ENCODE results near the gene PPP5C.
A peak's percentile ranks its signal among the peaks of the same experiment; 100 is the strongest.

The PPP5C gene

GRCh38 chr19:46340051-46340659 is 6.7 kb upstream of the PPP5C start:
- Histone ChIP-seq H3K27me3 (ENCODE audit: control insufficient read depth, insufficient read depth, low read length) (no peaks in the 10 kb centered on the region), H3K36me3 (ENCODE audit: control insufficient read depth, insufficient read depth, low read length) (no peaks in the 10 kb centered on the region), H3K9ac (ENCODE audit: low read length) (no peak overlapping the region), H3K27ac (ENCODE audit: low read depth, low read length) (no peak overlapping the region), H3K4me3 (ENCODE audit: low read length) (no peak overlapping the region), H3K4me1 (ENCODE audit: control insufficient read depth, insufficient read depth, low read length) (no peaks in the 10 kb centered on the region)

- Histone ChIP-seq H3K36me3 (ENCODE audit: control insufficient read depth, insufficient read depth, low read length) (no peaks in the 10 kb centered on the region), H3K4me3 (ENCODE audit: low read length) (no peak overlapping the region), H3K4me1 (ENCODE audit: control insufficient read depth, insufficient read depth, low read length) (no peaks in the 10 kb centered on the region)
Observed at GRCh38 chr19:46341937-46342336, 5.0 kb upstream of the PPP5C start.

GRCh38 chr19:46344363-46344762 is 2.5 kb upstream of the PPP5C start:
- Histone ChIP-seq H3K27ac (ENCODE audit: low read depth, low read length) (no peak overlapping the region), H3K4me3 (ENCODE audit: low read length) (no peak overlapping the region), H3K9ac (ENCODE audit: low read length) (no peak overlapping the region), H3K36me3 (ENCODE audit: control insufficient read depth, insufficient read depth, low read length) (no peaks in the 10 kb centered on the region), H3K27me3 (ENCODE audit: control insufficient read depth, insufficient read depth, low read length) (no peaks in the 10 kb centered on the region), H3K4me1 (ENCODE audit: control insufficient read depth, insufficient read depth, low read length) (peaks cover 5% of the 10 kb centered on the region)

More at GRCh38 chr19:46341937-46342336, 5.0 kb upstream of the PPP5C start:
- no peak overlapping the region for H3K27ac ChIP-seq (ENCODE audit: low read depth, low read length)
- H3K27me3 ChIP-seq (ENCODE audit: control insufficient read depth, insufficient read depth, low read length) = no peaks in the 10 kb centered on the region
- no peak overlapping the region for H3K9ac ChIP-seq (ENCODE audit: low read length)

GRCh38 chr19:46345157-46345556 is 1.7 kb upstream of the PPP5C start:
- Histone ChIP-seq H3K4me1 (ENCODE audit: control insufficient read depth, insufficient read depth, low read length) (peaks cover 9% of the 10 kb centered on the region), H3K27ac (ENCODE audit: low read depth, low read length) (no peak overlapping the region), H3K27me3 (ENCODE audit: control insufficient read depth, insufficient read depth, low read length) (no peaks in the 10 kb centered on the region), H3K36me3 (ENCODE audit: control insufficient read depth, insufficient read depth, low read length) (no peaks in the 10 kb centered on the region), H3K4me3 (ENCODE audit: low read length) (no peak overlapping the region), H3K9ac (ENCODE audit: low read length) (no peak overlapping the region)

GRCh38 chr19:46347572-46347883 is 641 bp downstream of the PPP5C start:
- Histone ChIP-seq H3K4me1 (ENCODE audit: control insufficient read depth, insufficient read depth, low read length) (peaks cover 24% of the 10 kb centered on the region), H3K4me3 (ENCODE audit: low read length) (peak overlapping the region; percentile 96), H3K9ac (ENCODE audit: low read length) (no peak overlapping the region), H3K36me3 (ENCODE audit: control insufficient read depth, insufficient read depth, low read length) (no peaks in the 10 kb centered on the region), H3K27ac (ENCODE audit: low read depth, low read length) (no peak overlapping the region), H3K27me3 (ENCODE audit: control insufficient read depth, insufficient read depth, low read length) (no peaks in the 10 kb centered on the region)

GRCh38 chr19:46347985-46348384 is 1.1 kb downstream of the PPP5C start:
- H3K27ac ChIP-seq (ENCODE audit: low read depth, low read length) = no peak overlapping the region
- peaks cover 24% of the 10 kb centered on the region for H3K4me1 ChIP-seq (ENCODE audit: control insufficient read depth, insufficient read depth, low read length)
- H3K36me3 ChIP-seq (ENCODE audit: control insufficient read depth, insufficient read depth, low read length) = no peaks in the 10 kb centered on the region
- no peaks in the 10 kb centered on the region for H3K27me3 ChIP-seq (ENCODE audit: control insufficient read depth, insufficient read depth, low read length)
- peak overlapping the region; percentile 96 for H3K4me3 ChIP-seq (ENCODE audit: low read length)
- no peak overlapping the region for H3K9ac ChIP-seq (ENCODE audit: low read length)

GRCh38 chr19:46349311-46349993 is 2.6 kb downstream of the PPP5C start:
- no peak overlapping the region for H3K9ac ChIP-seq (ENCODE audit: low read length)
- H3K4me3 ChIP-seq (ENCODE audit: low read length) = no peak overlapping the region
- H3K27me3 ChIP-seq (ENCODE audit: control insufficient read depth, insufficient read depth, low read length) = no peaks in the 10 kb centered on the region
- H3K36me3 ChIP-seq (ENCODE audit: control insufficient read depth, insufficient read depth, low read length) = peaks cover 9% of the 10 kb centered on the region
- peaks cover 24% of the 10 kb centered on the region for H3K4me1 ChIP-seq (ENCODE audit: control insufficient read depth, insufficient read depth, low read length)
- no peak overlapping the region for H3K27ac ChIP-seq (ENCODE audit: low read depth, low read length)

- Histone ChIP-seq H3K27ac (ENCODE audit: low read depth, low read length) (no peak overlapping the region), H3K4me1 (ENCODE audit: control insufficient read depth, insufficient read depth, low read length) (peaks cover 24% of the 10 kb centered on the region), H3K27me3 (ENCODE audit: control insufficient read depth, insufficient read depth, low read length) (no peaks in the 10 kb centered on the region), H3K4me3 (ENCODE audit: low read length) (no peak overlapping the region), H3K9ac (ENCODE audit: low read length) (no peak overlapping the region), H3K36me3 (ENCODE audit: control insufficient read depth, insufficient read depth, low read length) (peaks cover 14% of the 10 kb centered on the region)
Observed at GRCh38 chr19:46350029-46350757, 3.3 kb downstream of the PPP5C start.

- H3K4me1 ChIP-seq (ENCODE audit: control insufficient read depth, insufficient read depth, low read length) = peaks cover 24% of the 10 kb centered on the region
- peaks cover 14% of the 10 kb centered on the region for H3K36me3 ChIP-seq (ENCODE audit: control insufficient read depth, insufficient read depth, low read length)
- H3K27me3 ChIP-seq (ENCODE audit: control insufficient read depth, insufficient read depth, low read length) = no peaks in the 10 kb centered on the region
- H3K9ac ChIP-seq (ENCODE audit: low read length) = no peak overlapping the region
- no peak overlapping the region for H3K4me3 ChIP-seq (ENCODE audit: low read length)
- no peak overlapping the region for H3K27ac ChIP-seq (ENCODE audit: low read depth, low read length)
Observed at GRCh38 chr19:46350758-46351159, 3.9 kb downstream of the PPP5C start.

GRCh38 chr19:46351241-46352041 is 4.6 kb downstream of the PPP5C start:
- H3K4me1 ChIP-seq (ENCODE audit: control insufficient read depth, insufficient read depth, low read length) = peaks cover 24% of the 10 kb centered on the region
- H3K9ac ChIP-seq (ENCODE audit: low read length) = no peak overlapping the region

GRCh38 chr19:46353730-46354528 is 7.0 kb downstream of the PPP5C start:
- Histone ChIP-seq H3K9ac (ENCODE audit: low read length) (no peak overlapping the region), H3K27ac (ENCODE audit: low read depth, low read length) (no peak overlapping the region), H3K36me3 (ENCODE audit: control insufficient read depth, insufficient read depth, low read length) (peaks cover 17% of the 10 kb centered on the region), H3K4me1 (ENCODE audit: control insufficient read depth, insufficient read depth, low read length) (peaks cover 19% of the 10 kb centered on the region), H3K4me3 (ENCODE audit: low read length) (no peak overlapping the region), H3K27me3 (ENCODE audit: control insufficient read depth, insufficient read depth, low read length) (no peaks in the 10 kb centered on the region)

More at GRCh38 chr19:46351241-46352041, 4.6 kb downstream of the PPP5C start:
- H3K36me3 ChIP-seq (ENCODE audit: control insufficient read depth, insufficient read depth, low read length) = peaks cover 14% of the 10 kb centered on the region
- no peaks in the 10 kb centered on the region for H3K27me3 ChIP-seq (ENCODE audit: control insufficient read depth, insufficient read depth, low read length)
- no peak overlapping the region for H3K27ac ChIP-seq (ENCODE audit: low read depth, low read length)
- no peak overlapping the region for H3K4me3 ChIP-seq (ENCODE audit: low read length)
